Right ventricle myocardium inferior (tissue), 1 donor: Measurements from ENCODE around the gene INCENP. TPM values are rescaled to one million over a fixed set of nuclear protein-coding genes. Genes with fewer than 3 reads are reported as not detected.
"Not testable (repeated sequence)": the region's sequence is repeated elsewhere in the genome, so short reads cannot be mapped to it uniquely, and the experiment has no call there.

ENCODE experiments used
- ATAC-seq: fragments of 200-7000 bp; cut with Tn5 transposase; one replicate; pipeline ENCODE4 v1.9.1; 2020; ENCODE audit warnings: mild to moderate bottlenecking, moderate library complexity
- DNase-seq: peaks from one replicate; pipeline ENCODE4 v3.0.0; 2021; ENCODE audit errors: missing footprints
- intact Hi-C: fragments of 100-400 bp; cut with DNase I; formaldehyde crosslinking; loops from one replicate; pipeline ENCODE4 v1.11.0; 2022
- total RNA-seq: library from RNA; stranded (reverse); fragmentation: NEBNext Ultra II Directional; extraction: Animal tissue kit (Norgen Biotek cat#: 25700); gene quantifications from one replicate; pipeline ENCODE4 v1.2.1, GENCODE V29; 2021
- donor health status: DM: no; HTN: yes; CAD: no; lungs with severe emphysema.

The INCENP gene
- total RNA-seq, 1 donor from 2014 or later = 10.5 TPM

DNA sequence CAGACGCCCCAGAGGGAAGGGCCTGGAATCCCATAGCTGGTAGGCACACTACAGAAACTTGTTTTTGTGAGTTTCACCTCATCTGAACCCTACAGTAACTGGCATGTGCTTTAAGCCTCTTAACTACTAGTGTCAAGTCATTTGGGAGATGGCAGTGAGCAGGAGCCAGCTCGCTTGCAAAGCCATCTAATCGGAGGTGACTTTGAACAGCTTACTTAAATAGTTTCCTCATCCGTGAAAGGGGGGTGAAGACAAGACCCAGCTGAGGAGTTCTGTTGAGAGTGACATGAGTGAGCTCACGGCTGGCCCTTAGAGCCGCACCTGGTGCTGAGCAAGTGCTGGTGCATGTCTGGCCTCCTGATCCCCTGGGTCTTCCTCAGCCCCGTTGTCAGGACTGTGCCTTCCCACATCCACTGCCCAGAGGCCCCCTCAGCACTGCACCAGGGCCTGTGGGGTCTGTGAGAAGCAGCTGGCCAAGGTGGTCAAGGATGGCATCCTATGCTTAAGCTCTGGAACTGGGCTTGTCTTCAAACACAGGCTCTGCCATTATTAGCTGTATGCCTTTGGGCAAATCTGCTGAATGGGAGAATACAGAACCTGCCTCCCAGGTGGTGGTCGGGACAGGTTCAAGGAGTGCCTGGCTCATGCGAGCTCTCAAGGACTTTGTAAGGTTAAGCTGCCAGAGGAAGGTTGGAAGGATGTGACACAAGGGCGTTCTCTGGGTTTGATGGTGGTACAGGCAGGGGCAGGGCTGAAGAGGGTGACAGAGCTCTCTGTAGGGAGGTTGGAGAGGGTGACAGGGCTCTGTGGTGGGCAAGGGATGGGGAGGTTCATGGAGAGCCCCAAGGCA, 27.3 kb downstream of the INCENP start:
- DNase-seq (no peak), ATAC-seq (peak; percentile 22)
- intact Hi-C loops = no loop called here

- DNase-seq = no peak
- intact Hi-C loops = no loop called here
- ATAC-seq = no peak
These were observed 27.9 kb downstream of the INCENP start for GRCh38 chr11:62151737-62152102.

- DNase-seq = no peak
- intact Hi-C loops = no loop called here
- ATAC-seq = no peak
These were observed 28.7 kb downstream of the INCENP start for GRCh38 chr11:62152245-62153086.

DNA sequence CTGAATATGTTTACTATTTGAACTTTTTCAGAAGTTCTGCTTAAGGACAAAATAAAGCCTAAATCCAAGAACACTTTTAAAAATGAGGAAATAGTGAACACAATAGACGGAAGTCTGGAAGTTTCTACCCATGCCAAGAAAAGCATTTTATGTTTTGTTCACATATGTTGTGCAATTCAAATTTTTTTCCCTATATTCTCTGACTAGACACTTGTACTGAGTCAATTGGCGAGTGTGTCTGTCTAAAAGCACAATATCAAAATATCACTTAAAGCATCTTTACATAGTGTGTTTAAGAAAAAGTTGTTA, 29.2 kb downstream of the INCENP start:
- ATAC-seq = no peak
- intact Hi-C loops = no loop called here
- DNase-seq = no peak

- DNase-seq = no peak
- ATAC-seq = no peak
These were observed 29.8 kb downstream of the INCENP start for GRCh38 chr11:62153617-62154016.

DNA sequence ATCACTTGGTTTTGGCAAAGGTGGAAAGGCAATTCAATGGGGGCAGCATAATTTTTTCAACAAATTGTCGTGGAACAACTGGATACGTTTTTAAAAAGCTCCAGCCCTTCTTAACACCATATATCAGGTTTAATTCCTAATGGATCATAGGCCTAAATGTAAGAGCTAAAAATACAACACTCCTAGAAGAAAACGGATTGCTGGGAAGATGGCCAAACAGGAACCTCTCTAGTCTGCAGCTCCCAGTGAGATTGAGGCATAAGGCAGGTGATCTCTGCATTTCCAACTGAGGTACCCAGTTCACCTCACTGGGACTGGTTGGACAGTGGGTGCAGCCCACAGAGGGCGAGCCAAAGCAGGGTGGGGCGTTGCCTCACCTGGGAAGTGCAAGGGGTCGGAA, 33.8 kb downstream of the INCENP start:
- no peak for DNase-seq
- intact Hi-C loops = no loop called here
- ATAC-seq = no peak

More at GRCh38 chr11:62153617-62154016, 29.8 kb downstream of the INCENP start:
- intact Hi-C loops = no loop called here

- intact Hi-C loops = no loop called here
- no peak for DNase-seq
These were observed 42.6 kb downstream of the INCENP start for GRCh38 chr11:62166371-62166770.

GRCh38 chr11:62169448-62169847, 45.6 kb downstream of the INCENP start:
- intact Hi-C loops = no loop called here
- DNase-seq (peak; percentile 76), ATAC-seq (peak; percentile 59)

More at GRCh38 chr11:62166371-62166770, 42.6 kb downstream of the INCENP start:
- ATAC-seq = no peak

DNA sequence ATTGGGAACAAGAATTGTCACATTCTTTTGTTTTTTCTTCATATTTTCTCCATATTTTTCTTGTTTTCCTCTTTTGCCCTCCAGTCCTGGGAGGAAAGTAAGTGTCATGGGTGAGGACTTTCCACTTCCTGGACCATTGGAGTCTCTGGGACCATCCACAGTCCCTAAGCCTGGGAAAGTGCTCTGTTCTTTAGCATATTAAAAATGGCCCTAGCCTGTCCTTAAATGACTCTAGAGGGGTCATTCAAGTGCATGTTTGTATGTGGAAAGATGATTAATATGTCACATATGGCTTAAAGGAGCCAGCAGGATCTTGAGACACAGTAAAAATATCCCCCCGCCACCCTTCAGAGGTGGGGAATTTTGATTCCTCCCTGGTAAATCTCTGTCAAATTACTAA, 46.1 kb downstream of the INCENP start:
- intact Hi-C loops = loop anchor here (5.0 kb wide), 1 partner anchor 207 kb away; no protein-coding TSS in a partner anchor
- DNase-seq (no peak), ATAC-seq (peak; percentile 53)

GRCh38 chr11:62171261-62171723, 47.5 kb downstream of the INCENP start:
- intact Hi-C loops = loop anchor here (1.0 to 5.0 kb wide), 2 partner anchors 140 to 206 kb away; no protein-coding TSS in a partner anchor
- ATAC-seq (peak; percentile 74), DNase-seq (no peak)

GRCh38 chr11:62172294-62172693, 48.5 kb downstream of the INCENP start:
- DNase-seq (no peak), ATAC-seq (no peak)
- intact Hi-C loops = loop anchor here (5.0 kb wide), 1 partner anchor 205 kb away; no protein-coding TSS in a partner anchor

DNA sequence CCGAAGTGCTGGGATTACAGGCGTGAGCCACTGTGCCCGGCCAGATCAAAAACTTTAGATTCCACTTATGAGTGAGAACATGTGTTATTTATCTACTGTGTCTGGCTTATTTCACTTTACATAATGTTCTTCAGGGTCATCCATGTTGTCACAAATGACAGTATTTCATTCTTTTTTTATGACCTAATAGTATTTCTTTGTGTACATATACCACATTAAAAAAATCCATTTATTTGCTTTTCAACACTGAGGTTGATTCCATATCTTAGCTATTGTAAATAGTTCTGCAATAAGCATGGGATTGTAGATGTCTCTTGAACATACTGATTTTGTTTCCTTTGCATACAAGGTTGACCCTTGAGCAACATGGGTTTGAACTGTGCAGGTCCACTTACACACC, 53.0 kb downstream of the INCENP start:
- intact Hi-C loops = no loop called here
- ATAC-seq (no peak), DNase-seq (no peak)

DNA sequence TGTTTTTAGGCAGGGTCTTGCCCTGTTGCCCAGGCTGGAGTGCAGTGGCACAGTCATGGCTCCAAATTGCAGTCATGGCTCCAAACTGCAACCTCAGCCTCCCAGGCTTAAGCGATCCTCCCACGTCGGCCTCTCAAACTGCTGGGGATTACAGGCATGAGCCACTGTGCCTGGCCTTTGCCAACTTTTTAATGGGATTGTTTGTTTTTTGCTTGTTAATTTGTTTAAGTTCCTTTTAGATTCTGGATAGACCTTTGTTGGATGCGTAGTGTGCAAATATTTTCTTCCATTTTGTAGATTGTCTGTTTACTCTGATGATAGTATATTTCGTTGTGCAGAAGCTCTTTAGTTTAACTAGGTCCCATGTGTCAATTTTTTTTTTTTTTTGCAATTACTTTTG, 56.2 kb downstream of the INCENP start:
- DNase-seq = no peak
- intact Hi-C loops = no loop called here
- no peak for ATAC-seq

GRCh38 chr11:62181097-62181496, 57.3 kb downstream of the INCENP start:
- ATAC-seq (no peak), DNase-seq (no peak)
- intact Hi-C loops = no loop called here

DNA sequence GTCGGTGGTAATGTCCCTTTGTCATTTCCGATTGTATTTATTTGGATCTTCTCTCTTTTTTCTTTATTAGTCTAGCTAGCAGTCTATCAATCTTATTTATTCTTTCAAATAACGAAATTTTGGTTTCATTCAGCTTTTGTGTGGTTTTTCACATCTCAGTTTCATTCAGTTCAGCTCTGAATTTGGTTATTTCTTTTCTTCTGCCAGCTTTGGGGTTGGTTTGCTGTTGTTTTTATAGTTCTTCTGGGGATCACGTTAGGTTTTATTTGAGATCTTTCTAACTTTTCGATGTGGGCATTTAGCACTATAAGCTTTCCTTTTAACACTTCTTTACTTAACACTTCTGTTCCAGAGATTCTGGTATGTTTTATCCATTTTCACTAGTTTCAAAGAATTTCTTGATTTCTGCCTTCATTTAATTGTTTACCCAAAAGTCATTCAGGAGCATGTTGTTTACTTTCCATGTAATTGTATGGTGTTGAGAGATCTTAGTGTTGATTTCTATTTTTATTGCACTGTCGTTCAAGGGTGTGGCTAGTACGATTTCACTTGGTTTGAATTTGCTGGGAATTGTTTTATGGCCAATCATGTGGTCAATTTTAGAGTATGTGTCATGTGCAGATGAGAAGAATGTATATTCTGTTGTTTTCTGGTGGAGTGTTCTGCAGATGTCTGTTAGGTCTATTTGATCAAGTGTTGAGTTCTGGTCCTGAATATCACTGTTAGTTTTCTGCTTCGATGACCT, 58.5 kb downstream of the INCENP start:
- no peak for DNase-seq
- ATAC-seq = no peak
- intact Hi-C loops = no loop called here

GRCh38 chr11:62186195-62186594, 62.4 kb downstream of the INCENP start:
- ATAC-seq (peak; percentile 86), DNase-seq (no peak)
- intact Hi-C loops = no loop called here

- ATAC-seq (no peak), DNase-seq (no peak)
- intact Hi-C loops = no loop called here
These were observed 66.2 kb downstream of the INCENP start, which contains the start of gene SCGB1D1 for GRCh38 chr11:62190011-62190410. Gene SCGB1D1 (plus strand): TSS chr11:62190216. CDS start chr11:62190285, 69 bp downstream.

- intact Hi-C loops = no loop called here
- no peak for DNase-seq
- no peak for ATAC-seq
These were observed 70.1 kb downstream of the INCENP start for GRCh38 chr11:62193952-62194351.

DNA sequence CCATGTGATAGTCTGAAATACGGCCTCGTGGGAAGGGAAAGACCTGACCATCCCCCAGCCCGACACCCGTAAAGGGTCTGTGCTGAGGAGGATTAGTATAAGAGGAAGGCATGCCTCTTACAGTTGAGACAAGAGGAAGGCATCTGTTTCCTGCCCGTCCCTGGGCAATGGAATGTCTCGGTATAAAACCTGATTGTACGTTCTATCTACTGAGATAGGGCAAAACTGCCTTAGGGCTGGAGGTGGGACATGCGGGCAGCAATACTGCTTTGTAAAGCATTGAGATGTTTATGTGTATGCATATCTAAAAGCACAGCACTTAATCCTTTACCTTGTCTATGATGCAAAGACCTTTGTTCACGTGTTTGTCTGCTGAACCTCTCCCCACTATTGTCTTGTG, 71.2 kb downstream of the INCENP start:
- ATAC-seq, intact Hi-C loops, DNase-seq: not testable (repeated sequence)
